Neutrophil (primary cell): ENCODE data around the gene KAT7.

Experiments
- H3K27ac ChIP-seq: fragments of 200-600 bp; sonication (generic); 2 replicates; pipeline ENCODE4 v1.5.1; 2016; ENCODE audit warnings: mild to moderate bottlenecking, moderate library complexity
- H3K27me3 ChIP-seq: fragments of 200-600 bp; sonication (generic); 2 replicates; pipeline ENCODE4 v1.6.0; 2016; ENCODE audit warnings: mild to moderate bottlenecking
- H3K36me3 ChIP-seq: fragments of 200-600 bp; sonication (generic); 2 replicates; pipeline ENCODE4 v1.5.1; 2017
- H3K4me1 ChIP-seq, 2 experiments: fragments of 200-600 bp in 1 of 2; sonication (generic) in 1 of 2; 1 replicate in 1 of 2; 2 replicates in 1 of 2; pipeline versions ENCODE4 v1.5.1 to v1.6.1; 2013 to 2016; ENCODE audit warnings: low read depth in 1 of 2, low read length in 1 of 2, mild to moderate bottlenecking in 1 of 2, moderate library complexity in 1 of 2; ENCODE audit not compliant: control insufficient read depth in 1 of 2, insufficient read depth in 1 of 2
- H3K4me3 ChIP-seq, 2 experiments: fragments of 200-600 bp in 1 of 2; sonication (generic) in 1 of 2; 1 replicate in 1 of 2; 2 replicates in 1 of 2; pipeline ENCODE4 v1.5.1; 2013 to 2016; ENCODE audit warnings: low read depth in 1 of 2, low read length in 1 of 2, mild to moderate bottlenecking in 1 of 2, moderate library complexity in 1 of 2
- H3K9me3 ChIP-seq: fragments of 200-600 bp; sonication (generic); 2 replicates; pipeline ENCODE4 v1.5.1; 2016
- CTCF ChIP-seq: fragments of 200-600 bp; sonication (generic); IDR thresholded peaks from 2 replicates; pipeline ENCODE4 v1.5.1; 2016; ENCODE audit warnings: antibody characterized with exemption

Gene KAT7

GRCh38 chr17:49775546-49776260 is 12.8 kb upstream of the KAT7 start:
- Histone ChIP-seq H3K4me1 (peaks cover 11 to 13% of the 10 kb centered on the region in 2 experiments), H3K27ac (peak overlapping the region; percentile 39), H3K36me3 (no peaks in the 10 kb centered on the region), H3K4me3 (no peak overlapping the region), H3K27me3 (no peaks in the 10 kb centered on the region), H3K9me3 (no peaks in the 10 kb centered on the region)
- no peak for TF ChIP-seq CTCF

DNA sequence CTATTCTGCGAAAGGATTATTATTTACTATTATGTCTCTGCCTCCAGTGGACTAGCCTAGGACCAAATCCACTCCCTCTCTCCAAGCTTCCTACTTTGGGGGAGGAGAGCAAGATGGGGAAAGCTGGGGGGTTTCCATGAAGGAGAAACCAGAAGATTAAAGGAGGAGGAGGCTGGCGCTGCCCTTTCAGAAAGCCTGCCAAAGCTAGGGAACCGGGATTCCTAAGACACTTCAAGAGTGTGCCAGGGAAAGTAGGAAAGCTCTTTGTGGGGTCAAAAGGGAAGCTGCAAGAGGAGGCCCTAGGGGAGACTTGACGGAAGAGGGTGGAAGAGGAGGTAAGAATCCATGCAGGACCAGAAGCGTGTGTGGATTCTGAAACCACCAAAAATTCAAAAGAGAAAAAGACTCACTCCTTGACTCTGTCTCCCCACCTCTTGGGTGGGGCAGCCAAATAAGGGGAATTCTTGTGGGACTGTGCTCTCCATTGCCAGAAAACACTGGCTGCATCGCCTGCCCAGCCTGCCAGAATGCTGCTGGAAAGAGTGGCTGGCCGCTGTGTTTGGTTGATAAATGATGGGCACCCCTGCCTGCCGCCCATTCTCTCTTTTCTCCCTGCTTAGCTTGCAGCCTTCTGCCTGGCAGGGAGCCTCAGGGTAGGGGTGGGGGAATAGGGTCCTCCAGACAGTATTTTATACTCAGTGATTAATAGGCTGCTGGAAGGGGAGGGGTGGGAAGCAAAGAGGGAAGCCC is 11.8 kb upstream of the KAT7 start:
- no peak for TF ChIP-seq CTCF
- Histone ChIP-seq H3K4me1 (peaks cover 13 to 14% of the 10 kb centered on the region in 2 experiments), H3K4me3 (no peak overlapping the region), H3K9me3 (no peaks in the 10 kb centered on the region), H3K27me3 (no peaks in the 10 kb centered on the region), H3K27ac (peak overlapping the region; percentile 39), H3K36me3 (no peaks in the 10 kb centered on the region)

DNA sequence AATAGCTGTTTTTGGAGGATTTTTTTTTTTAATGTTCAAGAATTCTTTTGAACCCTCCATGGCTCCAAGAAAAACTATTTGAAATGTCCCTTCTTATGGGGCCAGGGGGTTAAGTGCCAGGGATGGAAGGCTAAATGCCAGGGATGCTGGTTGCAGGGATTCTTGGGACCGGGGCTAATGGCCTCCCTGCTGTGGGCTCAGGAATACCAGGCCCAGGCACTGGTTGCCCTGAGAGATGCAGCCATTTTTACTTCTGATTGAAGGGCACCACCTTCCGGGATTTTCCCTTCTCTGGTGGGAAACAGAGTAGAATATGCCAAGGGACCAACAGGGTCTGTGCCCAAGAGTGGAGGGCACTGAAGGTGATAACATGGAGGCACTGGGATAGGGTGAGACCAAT is 10.9 kb upstream of the KAT7 start:
- H3K36me3 ChIP-seq: no peaks in the 10 kb centered on the region
- no peak overlapping the region for H3K27ac ChIP-seq
- no peak for TF ChIP-seq CTCF
- H3K27me3 ChIP-seq: no peaks in the 10 kb centered on the region
- H3K9me3 ChIP-seq: no peaks in the 10 kb centered on the region
- no peak overlapping the region for H3K4me3 ChIP-seq
- H3K4me1 ChIP-seq: peaks cover 13 to 14% of the 10 kb centered on the region in 2 experiments

DNA sequence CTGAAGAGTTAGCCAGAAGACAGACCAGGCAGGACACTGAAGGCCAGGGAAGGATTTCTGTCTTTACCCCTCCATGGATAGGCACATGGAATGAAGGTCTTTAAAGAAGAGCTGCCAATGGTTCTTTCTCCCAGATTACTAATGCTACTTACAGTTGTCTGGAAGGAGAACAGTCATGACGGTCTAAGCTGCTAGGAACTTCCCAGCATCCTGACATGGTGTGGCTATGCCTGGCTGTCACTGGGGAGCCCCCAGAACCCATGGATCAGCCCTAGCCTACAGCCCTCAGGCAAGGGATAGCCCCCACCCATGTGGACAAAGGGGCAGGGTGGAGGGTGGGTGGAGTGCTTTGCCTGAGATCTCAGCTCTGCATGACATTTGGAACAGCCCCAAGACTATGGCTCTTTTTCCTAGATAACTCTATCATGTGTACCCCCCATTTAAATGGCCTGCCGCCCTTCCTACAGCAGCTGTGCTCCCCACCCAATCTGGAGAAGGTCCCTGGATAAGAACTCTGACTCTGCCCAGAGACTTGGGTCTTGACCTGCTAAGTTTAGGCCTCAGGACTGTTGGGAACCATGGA is 9.2 kb upstream of the KAT7 start:
- H3K27me3 ChIP-seq: no peaks in the 10 kb centered on the region
- no peak for TF ChIP-seq CTCF
- H3K27ac ChIP-seq: no peak overlapping the region
- no peaks in the 10 kb centered on the region for H3K9me3 ChIP-seq
- H3K4me1 ChIP-seq: peaks cover 13 to 14% of the 10 kb centered on the region in 2 experiments
- H3K36me3 ChIP-seq: no peaks in the 10 kb centered on the region
- H3K4me3 ChIP-seq: no peak overlapping the region

DNA sequence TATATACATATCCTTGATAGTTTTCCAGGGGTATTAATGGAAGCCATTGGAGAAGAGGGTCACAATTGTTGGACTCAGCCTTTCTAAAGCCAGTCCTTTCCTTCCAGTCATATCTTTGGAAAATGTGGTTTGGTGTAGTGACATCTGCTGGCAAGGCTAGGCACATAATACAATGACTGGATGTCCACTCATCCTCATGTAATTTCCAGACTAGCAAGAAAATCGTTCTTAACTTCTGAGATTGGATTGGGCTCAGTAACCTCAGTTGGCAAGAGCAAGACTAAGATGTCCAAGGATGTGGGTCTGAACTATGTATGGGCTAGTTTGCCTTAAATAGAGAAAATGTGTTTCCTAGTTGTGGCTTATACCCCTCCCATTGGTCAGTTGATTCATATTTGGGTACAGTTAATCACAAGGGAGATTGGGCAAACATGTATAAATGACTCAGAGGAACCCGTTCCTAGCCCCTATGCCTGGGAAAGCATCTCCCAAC is 8.7 kb upstream of the KAT7 start:
- no peak for TF ChIP-seq CTCF
- H3K4me3 ChIP-seq: no peak overlapping the region
- no peaks in the 10 kb centered on the region for H3K9me3 ChIP-seq
- no peaks in the 10 kb centered on the region for H3K36me3 ChIP-seq
- peaks cover 13 to 14% of the 10 kb centered on the region in 2 experiments for H3K4me1 ChIP-seq
- no peaks in the 10 kb centered on the region for H3K27me3 ChIP-seq
- H3K27ac ChIP-seq: no peak overlapping the region
